ENCODE data around the gene MFSD1. TPM values are rescaled to one million over a fixed set of nuclear protein-coding genes. Genes with fewer than 3 reads are reported as not detected.
"Not testable (repeated sequence)": the region's sequence is repeated elsewhere in the genome, so short reads cannot be mapped to it uniquely, and the experiment has no call there.

MFSD1 gene
- total RNA-seq, 1 donor from 2014 or later: 23.9 TPM

- no peak for DNase-seq (ENCODE audit: low spot score)
- intact Hi-C loops (cut with DNase I): no loop called here
Observed at GRCh38 chr3:158774965-158775364, 26.9 kb upstream of the MFSD1 start.

- DNase-seq (ENCODE audit: low spot score): no peak
- intact Hi-C loops (cut with DNase I): no loop called here
Observed at GRCh38 chr3:158775426-158776410, 26.1 kb upstream of the MFSD1 start.

DNA sequence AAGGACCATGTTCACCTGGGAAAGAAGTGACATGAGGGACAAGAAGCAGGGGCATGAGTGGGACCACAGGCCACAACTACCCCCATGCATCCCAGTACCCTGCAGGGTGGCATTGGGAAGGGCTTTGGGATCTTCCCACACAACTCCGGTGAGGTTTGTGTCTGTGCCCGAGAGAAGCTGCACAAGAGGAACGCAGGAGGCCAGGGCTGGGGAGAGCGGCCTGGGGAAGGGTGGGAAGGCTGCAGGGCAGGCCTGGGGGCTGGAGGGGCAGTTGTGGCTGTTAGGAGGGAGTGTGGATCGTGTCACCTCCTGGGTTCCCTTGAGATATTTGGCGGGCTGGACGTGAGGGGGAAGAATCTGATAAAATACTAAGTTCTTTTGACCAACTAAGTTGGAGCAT, 25.3 kb upstream of the MFSD1 start:
- intact Hi-C loops (cut with DNase I): no loop called here
- no peak for DNase-seq (ENCODE audit: low spot score)

DNA sequence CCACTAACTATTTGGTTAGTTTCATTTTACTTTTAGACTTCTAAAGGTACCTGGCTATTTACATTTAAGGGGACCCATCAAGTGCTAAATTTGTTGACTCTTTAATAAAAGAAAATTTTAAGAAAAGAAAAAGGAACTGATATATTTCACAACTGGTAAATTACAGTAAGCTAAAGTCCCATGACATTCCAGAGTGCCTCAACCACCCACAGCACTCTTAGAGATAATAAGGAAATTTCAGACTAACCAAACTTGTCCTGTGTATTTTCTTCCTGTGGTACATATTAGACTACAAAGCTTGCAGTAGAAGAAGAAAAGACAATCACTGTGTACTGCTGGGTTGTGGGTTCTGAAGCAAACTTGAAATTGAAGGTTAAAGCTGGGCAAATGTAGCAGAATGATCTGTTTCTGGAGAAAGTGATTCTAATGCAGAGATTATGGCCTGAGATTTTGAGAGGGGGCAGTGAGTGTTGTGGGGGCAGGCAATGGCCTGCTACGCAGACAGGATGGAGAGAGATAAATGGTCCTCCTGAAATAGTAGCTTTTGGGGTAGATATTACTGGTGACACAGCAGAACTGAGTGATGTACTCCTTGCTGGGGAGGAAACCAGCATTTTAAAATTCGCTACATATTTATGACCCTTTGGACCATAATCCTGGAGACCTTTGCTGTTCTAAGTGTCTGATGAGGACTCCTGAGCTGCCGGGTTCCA, 24.5 kb upstream of the MFSD1 start:
- DNase-seq (ENCODE audit: low spot score): no peak
- intact Hi-C loops (cut with DNase I): no loop called here

DNA sequence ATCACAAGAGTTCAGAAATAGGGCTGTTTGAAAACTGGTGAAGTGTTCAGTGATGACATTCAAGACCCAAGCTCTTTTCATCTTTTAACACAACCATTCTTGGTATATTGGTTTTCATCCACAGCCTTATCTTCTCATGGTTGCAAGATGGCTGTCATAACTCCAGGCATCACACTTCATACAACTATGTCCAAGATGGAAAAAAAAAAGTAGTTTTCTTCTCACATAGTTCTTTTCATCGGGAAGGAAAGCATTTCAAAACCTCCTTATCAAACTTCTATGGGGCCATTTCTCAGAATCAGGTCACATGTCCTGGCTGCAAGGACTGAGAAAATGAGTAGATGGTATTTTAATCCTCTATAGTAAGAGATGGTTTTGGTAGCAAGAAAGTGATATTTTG, 21.1 kb upstream of the MFSD1 start:
- intact Hi-C loops (cut with DNase I): no loop called here
- DNase-seq (ENCODE audit: low spot score): no peak

GRCh38 chr3:158781191-158781590, 20.7 kb upstream of the MFSD1 start:
- intact Hi-C loops (cut with DNase I): no loop called here

GRCh38 chr3:158781849-158782248, 20.0 kb upstream of the MFSD1 start:
- intact Hi-C loops (cut with DNase I): no loop called here
- no peak for DNase-seq (ENCODE audit: low spot score)

More at GRCh38 chr3:158781191-158781590, 20.7 kb upstream of the MFSD1 start:
- DNase-seq (ENCODE audit: low spot score): no peak

GRCh38 chr3:158782283-158782989, 19.4 kb upstream of the MFSD1 start:
- intact Hi-C loops (cut with DNase I): no loop called here
- DNase-seq (ENCODE audit: low spot score): no peak

- no peak for DNase-seq (ENCODE audit: low spot score)
- intact Hi-C loops (cut with DNase I): no loop called here
Observed at GRCh38 chr3:158783051-158783450, 18.8 kb upstream of the MFSD1 start.

GRCh38 chr3:158785972-158786371, 15.9 kb upstream of the MFSD1 start:
- intact Hi-C loops (cut with DNase I): no loop called here
- no peak for DNase-seq (ENCODE audit: low spot score)

GRCh38 chr3:158788446-158788845, 13.4 kb upstream of the MFSD1 start:
- DNase-seq (ENCODE audit: low spot score): no peak
- intact Hi-C loops (cut with DNase I): no loop called here

DNA sequence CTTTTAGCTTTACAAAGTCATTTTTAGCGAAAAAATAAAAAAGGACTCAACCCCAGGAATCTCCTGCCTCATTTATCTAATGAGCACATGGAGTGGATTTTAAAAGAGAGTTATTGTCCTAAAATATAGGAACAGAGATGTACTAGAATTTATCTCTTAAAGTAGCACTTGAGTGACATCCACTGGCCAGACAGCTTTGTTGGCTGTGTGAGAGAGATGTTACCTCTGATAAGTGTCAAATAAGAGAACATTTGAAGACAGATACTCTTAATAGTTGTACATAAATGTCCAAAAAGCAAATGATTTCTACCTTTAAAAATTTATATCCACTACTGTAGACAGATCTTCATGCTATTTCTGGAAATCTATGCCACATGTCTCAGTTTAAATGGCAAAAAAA, 12.3 kb upstream of the MFSD1 start:
- intact Hi-C loops (cut with DNase I): no loop called here
- DNase-seq (ENCODE audit: low spot score): no peak

DNA sequence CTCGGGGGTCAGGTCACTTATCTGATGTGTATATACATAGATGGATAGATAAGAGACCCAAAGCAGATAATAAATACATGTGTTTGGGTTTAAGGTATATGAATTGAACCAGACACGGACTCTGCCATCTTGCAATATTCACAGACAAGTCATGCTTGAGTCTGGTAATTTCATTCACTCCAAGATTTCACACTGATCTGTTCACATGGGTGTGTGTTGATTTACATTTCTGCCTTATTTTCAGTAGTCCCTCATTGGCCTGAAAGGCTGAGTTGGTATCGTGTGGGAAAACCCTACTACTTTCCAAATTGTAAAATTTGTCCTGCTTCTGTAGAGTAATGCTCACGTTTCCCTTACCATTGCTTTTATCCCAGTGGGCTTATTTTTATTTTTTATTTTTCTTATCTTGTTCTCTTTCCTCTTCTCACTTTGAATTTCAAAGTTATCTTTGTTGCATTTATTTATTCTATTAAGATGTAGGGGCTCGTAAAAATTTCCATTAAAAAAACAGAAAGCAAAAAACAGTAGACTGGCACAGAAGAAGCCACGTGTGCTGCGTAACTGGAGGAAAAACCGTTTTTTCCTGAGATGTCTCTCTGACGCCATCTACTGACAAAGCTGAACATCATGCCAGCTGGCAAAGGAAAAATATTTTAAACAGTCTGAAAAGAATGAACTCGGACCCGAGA, 10.8 kb upstream of the MFSD1 start:
- no peak for DNase-seq (ENCODE audit: low spot score)
- intact Hi-C loops (cut with DNase I): loop anchor here (1.0 to 10.0 kb wide), 3 partner anchors 64 to 246 kb away; no protein-coding TSS in a partner anchor

- intact Hi-C loops (cut with DNase I): loop anchor here (1.0 to 10.0 kb wide), 3 partner anchors 64 to 247 kb away; no protein-coding TSS in a partner anchor
- DNase-seq (ENCODE audit: low spot score): not testable (repeated sequence)
Observed at GRCh38 chr3:158791590-158791920, 10.3 kb upstream of the MFSD1 start.

DNA sequence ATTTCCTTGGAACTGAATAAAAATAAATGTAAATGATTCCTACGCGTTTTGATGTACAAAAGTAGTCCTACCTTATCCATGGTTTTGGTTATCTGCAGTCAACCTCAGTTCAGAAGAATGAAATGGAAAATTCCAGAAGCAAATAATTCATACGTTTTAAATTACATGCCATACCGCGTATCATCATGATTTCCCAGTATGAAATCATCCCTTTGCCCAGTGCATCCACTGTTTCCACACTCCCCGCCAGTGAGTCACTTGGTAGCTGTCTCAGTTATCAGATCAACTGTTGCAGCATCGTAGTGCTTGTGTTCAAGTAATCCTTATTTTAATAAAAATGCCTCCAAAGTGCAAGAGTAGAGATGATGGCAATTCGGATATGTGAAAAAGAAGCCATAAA, 9.1 kb upstream of the MFSD1 start:
- no peak for DNase-seq (ENCODE audit: low spot score)
- intact Hi-C loops (cut with DNase I): loop anchor here (10.0 kb wide), 2 partner anchors 138 to 248 kb away; no protein-coding TSS in a partner anchor

DNA sequence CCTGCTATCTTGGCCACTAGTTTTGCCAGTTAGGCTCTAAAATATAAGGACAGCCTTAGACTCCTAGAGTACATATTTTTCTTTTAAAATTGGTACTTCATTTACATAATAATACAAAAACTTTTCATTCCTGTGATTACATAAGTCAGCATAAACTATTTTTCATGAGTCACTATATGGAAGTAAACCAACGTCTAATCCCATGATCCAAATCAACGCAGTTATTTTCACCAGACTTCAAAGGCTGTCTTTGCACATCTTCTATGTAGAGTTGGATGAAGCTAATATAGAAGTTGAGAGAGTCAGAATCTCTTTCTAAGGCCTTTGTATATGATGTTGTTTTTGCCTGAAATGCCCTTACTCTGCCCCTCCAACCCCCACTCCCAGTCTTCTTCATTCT, 7.6 kb upstream of the MFSD1 start:
- no peak for DNase-seq (ENCODE audit: low spot score)
- intact Hi-C loops (cut with DNase I): loop anchor here (10.0 kb wide), 2 partner anchors 139 to 249 kb away; no protein-coding TSS in a partner anchor

DNA sequence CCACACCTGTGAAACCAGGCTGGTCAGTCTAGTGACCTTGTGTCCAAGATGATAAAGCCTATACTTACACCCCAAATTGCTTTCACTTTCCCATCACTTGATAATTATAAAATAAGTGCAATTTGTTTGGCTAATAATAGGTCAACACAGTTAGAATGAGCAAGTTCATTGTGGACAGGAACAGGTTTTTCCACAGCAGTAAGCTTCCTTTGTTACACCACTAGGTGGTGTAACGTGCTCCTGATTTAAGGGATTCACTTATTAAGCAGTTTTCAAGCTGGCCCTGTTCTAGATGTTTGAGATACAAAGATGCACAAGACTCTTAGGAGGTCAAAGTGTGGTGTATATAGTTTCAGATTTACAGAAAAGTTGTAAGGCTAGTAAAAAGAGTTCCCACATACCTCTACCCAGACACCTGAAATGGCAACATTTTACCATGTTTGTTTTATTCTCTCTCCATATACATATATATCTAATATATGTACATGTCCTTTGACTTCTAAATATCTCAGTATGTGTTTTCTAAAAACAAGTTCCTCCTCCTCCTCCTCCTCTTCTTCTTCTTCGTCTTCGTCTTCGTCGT, 6.8 kb upstream of the MFSD1 start:
- intact Hi-C loops (cut with DNase I): loop anchor here (10.0 kb wide), 2 partner anchors 140 to 250 kb away; no protein-coding TSS in a partner anchor
- no peak for DNase-seq (ENCODE audit: low spot score)

GRCh38 chr3:158801201-158801600, 653 bp upstream of the MFSD1 start:
- intact Hi-C loops (cut with DNase I): loop anchor here (5.0 to 10.0 kb wide), 2 partner anchors 129 to 696 kb away; partner anchors contain the start of genes LXN and SHOX2
- DNase-seq (ENCODE audit: low spot score): no peak

Measured in cardiac septum (tissue), 1 donor.